GM10266 (cell line): ENCODE data around the gene TNFRSF9.
"Not testable (repeated sequence)": the region's sequence is repeated elsewhere in the genome, so short reads cannot be mapped to it uniquely, and the experiment has no call there.

ENCODE experiments used
- DNase-seq: peaks from one replicate; pipeline ENCODE4 v3.0.0; 2012; ENCODE audit errors: extremely low spot score
- CTCF ChIP-seq: IDR thresholded peaks from 2 replicates; pipeline ENCODE4 v1.5.1; 2012; ENCODE audit warnings: mild to moderate bottlenecking, low read depth; ENCODE audit not compliant: control insufficient read depth, insufficient read depth; ENCODE audit errors: missing control alignments

The TNFRSF9 gene

GRCh38 chr1:7930645-7931445 is 9.8 kb downstream of the TNFRSF9 start:
- no peak for TF ChIP-seq CTCF

GRCh38 chr1:7929637-7930036 is 11.0 kb downstream of the TNFRSF9 start:
- TF ChIP-seq CTCF, result no peak

More at GRCh38 chr1:7930645-7931445, 9.8 kb downstream of the TNFRSF9 start:
- no peak for DNase-seq

GRCh38 chr1:7928247-7928646 is 12.4 kb downstream of the TNFRSF9 start:
- TF ChIP-seq CTCF, result no peak
- DNase-seq, result no peak

More at GRCh38 chr1:7929637-7930036, 11.0 kb downstream of the TNFRSF9 start:
- DNase-seq, result no peak

GRCh38 chr1:7927061-7927460 is 13.6 kb downstream of the TNFRSF9 start:
- DNase-seq, result not testable (repeated sequence)

GRCh38 chr1:7922301-7922700 is 18.3 kb downstream of the TNFRSF9 start:
- TF ChIP-seq CTCF, result no peak
- no peak for DNase-seq

GRCh38 chr1:7921796-7922195 is 18.8 kb downstream of the TNFRSF9 start:
- DNase-seq, result no peak
- TF ChIP-seq CTCF, result no peak

GRCh38 chr1:7919880-7920279 is 20.8 kb downstream of the TNFRSF9 start:
- no peak for DNase-seq
- no peak for TF ChIP-seq CTCF

- not testable (repeated sequence) for DNase-seq
Measured at GRCh38 chr1:7917971-7918370, 22.7 kb downstream of the TNFRSF9 start.
